ENCODE data around the gene FBLN7. TPM values are rescaled to one million over a fixed set of nuclear protein-coding genes. Genes with fewer than 3 reads are reported as not detected.
A peak's percentile ranks its signal among the peaks of the same experiment; 100 is the strongest.

FBLN7 gene
- total RNA-seq, 4 donors from 2014 or later: 3.6 to 10.2 (median 5.9) TPM

- H3K4me3 ChIP-seq (ENCODE audit: low read depth, poor library complexity, severe bottlenecking): no peak overlapping the region
- TF ChIP-seq, protein P1, sequence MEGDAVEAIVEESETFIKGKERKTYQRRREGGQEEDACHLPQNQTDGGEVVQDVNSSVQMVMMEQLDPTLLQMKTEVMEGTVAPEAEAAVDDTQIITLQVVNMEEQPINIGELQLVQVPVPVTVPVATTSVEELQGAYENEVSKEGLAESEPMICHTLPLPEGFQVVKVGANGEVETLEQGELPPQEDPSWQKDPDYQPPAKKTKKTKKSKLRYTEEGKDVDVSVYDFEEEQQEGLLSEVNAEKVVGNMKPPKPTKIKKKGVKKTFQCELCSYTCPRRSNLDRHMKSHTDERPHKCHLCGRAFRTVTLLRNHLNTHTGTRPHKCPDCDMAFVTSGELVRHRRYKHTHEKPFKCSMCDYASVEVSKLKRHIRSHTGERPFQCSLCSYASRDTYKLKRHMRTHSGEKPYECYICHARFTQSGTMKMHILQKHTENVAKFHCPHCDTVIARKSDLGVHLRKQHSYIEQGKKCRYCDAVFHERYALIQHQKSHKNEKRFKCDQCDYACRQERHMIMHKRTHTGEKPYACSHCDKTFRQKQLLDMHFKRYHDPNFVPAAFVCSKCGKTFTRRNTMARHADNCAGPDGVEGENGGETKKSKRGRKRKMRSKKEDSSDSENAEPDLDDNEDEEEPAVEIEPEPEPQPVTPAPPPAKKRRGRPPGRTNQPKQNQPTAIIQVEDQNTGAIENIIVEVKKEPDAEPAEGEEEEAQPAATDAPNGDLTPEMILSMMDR (IDR thresholded peaks at IDR 0.05): no peak
- no peak for TF ChIP-seq POLR2A (IDR thresholded peaks at IDR 0.05)
- peak; percentile 16 to 80 for DNase-seq (ENCODE audit: low spot score in 2 of 2)
- WGBS, 2 donors: 81 to 84% methylated on average over 12 of the region's 12 CpGs
- intact Hi-C loops (cut with DNase I; ENCODE audit: low total_unique reads): no loop called here
These were observed 14.9 kb downstream of the FBLN7 start for GRCh38 chr2:112153179-112153490.

DNA sequence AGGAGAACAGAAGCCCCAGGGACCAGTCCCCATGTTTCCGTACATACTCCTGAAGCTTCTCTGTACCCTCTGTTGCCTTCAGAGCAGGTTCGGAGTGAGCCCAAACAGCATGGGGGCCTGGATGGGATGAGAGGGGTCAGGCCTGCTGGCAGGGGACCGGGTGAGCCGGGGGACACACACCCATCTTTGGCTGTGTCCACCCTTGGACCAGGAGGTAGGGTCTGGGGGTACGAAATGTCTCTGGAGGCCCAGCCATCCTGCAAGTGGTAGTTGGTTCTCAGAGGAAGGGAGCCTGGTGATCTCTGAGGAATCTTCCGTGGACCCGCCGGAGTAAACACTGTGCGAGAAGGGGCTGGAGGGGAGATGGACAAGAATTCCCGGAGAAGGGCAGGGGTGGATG is 15.3 kb downstream of the FBLN7 start:
- TF ChIP-seq POLR2A (IDR thresholded peaks at IDR 0.05): no peak
- TF ChIP-seq, protein P1 (IDR thresholded peaks at IDR 0.05): no peak

DNA sequence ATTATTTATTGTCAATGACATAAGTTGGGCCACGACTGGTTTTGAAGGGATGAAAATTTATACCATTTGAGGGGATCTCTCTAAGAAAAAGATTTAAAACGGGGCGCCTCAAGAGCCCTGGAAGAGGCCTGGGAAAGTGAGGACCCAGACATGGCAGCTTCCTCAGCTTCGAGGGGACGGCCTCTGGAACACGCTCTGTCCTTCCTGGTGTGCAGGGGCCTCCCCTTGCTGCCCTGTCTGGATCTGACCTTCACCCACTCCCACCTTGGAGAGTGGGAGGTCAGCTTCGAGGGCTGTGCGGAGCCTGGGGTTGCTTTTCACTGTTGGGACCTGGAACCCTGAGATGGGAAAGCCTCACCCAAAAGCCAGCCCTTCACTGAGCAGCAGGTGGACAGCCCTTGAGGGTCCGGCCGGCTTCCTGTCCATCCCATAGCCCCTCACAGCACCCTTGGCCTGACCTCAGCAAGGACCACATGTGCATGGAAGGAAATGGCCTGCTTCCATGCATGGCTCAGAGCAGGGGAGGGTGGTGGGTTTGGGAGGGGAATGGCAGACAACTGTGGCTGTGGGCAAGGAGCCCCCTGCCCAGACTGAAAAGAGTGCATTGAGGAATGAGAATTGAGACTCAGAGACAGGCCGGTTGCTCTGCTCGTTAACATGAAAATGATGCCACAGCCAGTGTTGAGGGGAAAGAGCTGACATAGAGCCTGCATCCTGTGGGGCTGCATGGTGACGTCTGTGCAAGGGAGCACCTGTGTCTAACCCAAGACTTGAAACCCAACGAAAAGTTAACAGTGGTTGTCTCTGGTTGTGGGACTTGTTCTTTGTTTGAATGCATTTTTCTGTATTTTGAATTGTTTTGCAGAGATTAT is 16.3 kb downstream of the FBLN7 start:
- intact Hi-C loops (cut with DNase I; ENCODE audit: low total_unique reads): no loop called here
- no peak overlapping the region for H3K4me3 ChIP-seq (ENCODE audit: low read depth, poor library complexity, severe bottlenecking)
- DNase-seq (ENCODE audit: low spot score in 2 of 2): peak in 1 of 2 donors; percentile 67
- WGBS, 2 donors: 85 to 92% methylated on average over 14 of the region's 14 CpGs
- no peak for TF ChIP-seq POLR2A (IDR thresholded peaks at IDR 0.05)
- TF ChIP-seq, protein P1 (IDR thresholded peaks at IDR 0.05): no peak

More for the DNA sequence above, 15.3 kb downstream of the FBLN7 start:
- DNase-seq (ENCODE audit: low spot score in 2 of 2): peak in 1 of 2 donors; percentile 67
- 95 to 96% methylated on average over 10 of the region's 10 CpGs for WGBS, 2 donors
- intact Hi-C loops (cut with DNase I; ENCODE audit: low total_unique reads): no loop called here
- H3K4me3 ChIP-seq (ENCODE audit: low read depth, poor library complexity, severe bottlenecking): no peak overlapping the region

GRCh38 chr2:112155331-112156151 is 17.4 kb downstream of the FBLN7 start:
- intact Hi-C loops (cut with DNase I; ENCODE audit: low total_unique reads): no loop called here
- WGBS, 2 donors: 77 to 79% methylated on average over 27 of the region's 27 CpGs
- H3K4me3 ChIP-seq (ENCODE audit: low read depth, poor library complexity, severe bottlenecking): no peak overlapping the region
- TF ChIP-seq, protein P1 (IDR thresholded peaks at IDR 0.05): no peak
- no peak for TF ChIP-seq POLR2A (IDR thresholded peaks at IDR 0.05)
- peak in 1 of 2 donors; percentile 83 for DNase-seq (ENCODE audit: low spot score in 2 of 2)

- H3K4me3 ChIP-seq (ENCODE audit: low read depth, poor library complexity, severe bottlenecking): no peak overlapping the region
- intact Hi-C loops (cut with DNase I; ENCODE audit: low total_unique reads): no loop called here
- DNase-seq (ENCODE audit: low spot score in 2 of 2): peak in 1 of 2 donors; percentile 81
- TF ChIP-seq, protein P1 (IDR thresholded peaks at IDR 0.05): no peak
- no peak for TF ChIP-seq POLR2A (IDR thresholded peaks at IDR 0.05)
- WGBS, 2 donors: 59 to 70% methylated on average over 21 of the region's 21 CpGs
These were observed 18.2 kb downstream of the FBLN7 start for GRCh38 chr2:112156152-112156986.

Data from lower leg skin (tissue), 4 donors.